ENCODE measurements around the gene CADM2.

DNA sequence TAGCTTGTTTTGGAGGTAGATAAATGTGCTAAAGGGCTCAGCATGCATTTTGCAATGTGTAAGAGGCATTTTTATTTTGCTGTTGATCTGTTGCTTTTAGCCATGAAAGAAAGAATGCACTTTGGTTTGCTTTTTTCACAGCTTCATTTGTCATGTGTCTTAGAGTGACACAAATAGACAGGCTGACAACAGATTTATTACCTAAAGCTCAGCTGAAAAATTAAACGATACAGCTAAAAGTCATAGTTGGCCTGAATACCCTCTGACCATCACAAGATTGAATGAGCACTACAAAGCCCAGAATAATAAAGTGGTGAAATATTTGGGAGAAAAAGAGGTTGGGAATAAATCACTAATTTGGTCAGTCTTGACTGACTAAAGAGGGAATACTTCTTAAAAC lies 723.1 kb downstream of the CADM2 start:
- TF ChIP-seq, protein P1, sequence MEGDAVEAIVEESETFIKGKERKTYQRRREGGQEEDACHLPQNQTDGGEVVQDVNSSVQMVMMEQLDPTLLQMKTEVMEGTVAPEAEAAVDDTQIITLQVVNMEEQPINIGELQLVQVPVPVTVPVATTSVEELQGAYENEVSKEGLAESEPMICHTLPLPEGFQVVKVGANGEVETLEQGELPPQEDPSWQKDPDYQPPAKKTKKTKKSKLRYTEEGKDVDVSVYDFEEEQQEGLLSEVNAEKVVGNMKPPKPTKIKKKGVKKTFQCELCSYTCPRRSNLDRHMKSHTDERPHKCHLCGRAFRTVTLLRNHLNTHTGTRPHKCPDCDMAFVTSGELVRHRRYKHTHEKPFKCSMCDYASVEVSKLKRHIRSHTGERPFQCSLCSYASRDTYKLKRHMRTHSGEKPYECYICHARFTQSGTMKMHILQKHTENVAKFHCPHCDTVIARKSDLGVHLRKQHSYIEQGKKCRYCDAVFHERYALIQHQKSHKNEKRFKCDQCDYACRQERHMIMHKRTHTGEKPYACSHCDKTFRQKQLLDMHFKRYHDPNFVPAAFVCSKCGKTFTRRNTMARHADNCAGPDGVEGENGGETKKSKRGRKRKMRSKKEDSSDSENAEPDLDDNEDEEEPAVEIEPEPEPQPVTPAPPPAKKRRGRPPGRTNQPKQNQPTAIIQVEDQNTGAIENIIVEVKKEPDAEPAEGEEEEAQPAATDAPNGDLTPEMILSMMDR (conservative IDR thresholded peaks at IDR 0.05; ENCODE audit: low read depth, low read length), result no peak
- TF ChIP-seq EZH2 (IDR thresholded peaks at IDR 0.05; ENCODE audit: borderline replicate concordance, low read depth, low read length, poor library complexity, severe bottlenecking), result no peak

Measured in A673 (cell line).